Liver (tissue), 9 donors: ENCODE results near the gene DGKQ. TPM values are rescaled to one million over a fixed set of nuclear protein-coding genes. Genes with fewer than 3 reads are reported as not detected.

ENCODE experiments used
- DNase-seq: peaks from one replicate; pipeline ENCODE4 v3.0.0-alpha.2; 2017; ENCODE audit warnings: low spot score
- H3K27ac ChIP-seq, 2 donors: one replicate each; pipeline ENCODE4 v1.7.0; 2013; ENCODE audit warnings: inconsistent platforms in 2 of 2, low read length in 2 of 2, control low read depth in 1 of 2, low read depth in 1 of 2, mild to moderate bottlenecking in 1 of 2
- H3K27me3 ChIP-seq, 4 donors: one replicate each; pipeline versions ENCODE4 v1.6.1 to v1.7.0; 2013; ENCODE audit warnings: low read length in 3 of 4, inconsistent platforms in 1 of 4, mild to moderate bottlenecking in 1 of 4, moderate library complexity in 1 of 4; ENCODE audit not compliant: control insufficient read depth in 4 of 4, insufficient read depth in 4 of 4
- H3K36me3 ChIP-seq, 4 donors: one replicate each; pipeline versions ENCODE4 v1.6.1 to v1.7.0; 2013; ENCODE audit warnings: low read length in 3 of 4, mild to moderate bottlenecking in 3 of 4, low read depth in 1 of 4, moderate library complexity in 1 of 4; ENCODE audit not compliant: control insufficient read depth in 4 of 4, insufficient read depth in 3 of 4
- H3K4me1 ChIP-seq, 4 donors: one replicate each; pipeline versions ENCODE4 v1.6.1 to v1.7.0; 2013; ENCODE audit warnings: low read length in 3 of 4, mild to moderate bottlenecking in 3 of 4, moderate library complexity in 1 of 4; ENCODE audit not compliant: control insufficient read depth in 4 of 4, insufficient read depth in 4 of 4
- H3K4me3 ChIP-seq, 3 donors: one replicate each; pipeline versions ENCODE4 v1.6.1 to v1.7.0; 2013; ENCODE audit warnings: low read length in 3 of 3, control low read depth in 1 of 3, low read depth in 1 of 3, mild to moderate bottlenecking in 1 of 3
- H3K9ac ChIP-seq, 2 donors: one replicate each; pipeline ENCODE4 v1.7.0; 2013; ENCODE audit warnings: low read length in 2 of 2, mild to moderate bottlenecking in 2 of 2, moderate library complexity in 2 of 2, control low read depth in 1 of 2, low read depth in 1 of 2
- H3K9me3 ChIP-seq, 4 donors: one replicate each; pipeline versions ENCODE4 v1.6.1 to v1.7.0; 2013; ENCODE audit warnings: low read length in 3 of 4; ENCODE audit not compliant: control insufficient read depth in 4 of 4
- ATF3 ChIP-seq: IDR thresholded peaks from 2 replicates; pipeline ENCODE4 v1.6.1; 2016; ENCODE audit warnings: antibody characterized with exemption
- CTCF ChIP-seq: fragments of 150-350 bp; IDR thresholded peaks from 2 replicates; pipeline ENCODE4 v1.5.1; 2017; ENCODE audit warnings: improper control_type of control experiment, low read depth, low read length; ENCODE audit not compliant: missing input control
- FOXA1 ChIP-seq: IDR thresholded peaks from 2 replicates; pipeline ENCODE4 v1.6.1; 2016; ENCODE audit warnings: antibody characterized with exemption
- GABPA ChIP-seq, 2 donors: IDR thresholded peaks in 1 of 2; conservative IDR thresholded peaks in 1 of 2; 2 replicates each; pipeline ENCODE4 v1.6.1; 2016; ENCODE audit warnings: antibody characterized with exemption in 2 of 2, mild to moderate bottlenecking in 1 of 2, moderate library complexity in 1 of 2
- HNF4A ChIP-seq, 2 donors: conservative IDR thresholded peaks; 2 replicates each; pipeline ENCODE4 v1.6.1; 2016; ENCODE audit warnings: antibody characterized with exemption in 2 of 2, mild to moderate bottlenecking in 2 of 2
- JUND ChIP-seq, 2 donors: IDR thresholded peaks; 2 replicates each; pipeline ENCODE4 v1.6.1; 2016; ENCODE audit warnings: antibody characterized with exemption in 2 of 2
- NR2F2 ChIP-seq: IDR thresholded peaks from 2 replicates; pipeline ENCODE4 v1.6.1; 2016; ENCODE audit warnings: antibody characterized with exemption
- RAD21 ChIP-seq, 2 donors: IDR thresholded peaks; 2 replicates each; pipeline ENCODE4 v1.6.1; 2016; ENCODE audit warnings: antibody characterized with exemption in 2 of 2, mild to moderate bottlenecking in 2 of 2
- REST ChIP-seq: IDR thresholded peaks from 2 replicates; pipeline ENCODE4 v1.6.1; 2016; ENCODE audit warnings: antibody characterized with exemption, mild to moderate bottlenecking
- RXRA ChIP-seq, 2 donors: IDR thresholded peaks; 2 replicates each; pipeline ENCODE4 v1.6.1; 2017 to 2018; ENCODE audit warnings: antibody characterized with exemption in 2 of 2, mild to moderate bottlenecking in 1 of 2
- SP1 ChIP-seq: IDR thresholded peaks from 2 replicates; pipeline ENCODE4 v1.6.1; 2018; ENCODE audit warnings: antibody characterized with exemption, mild to moderate bottlenecking
- YY1 ChIP-seq: IDR thresholded peaks from 2 replicates; pipeline ENCODE4 v1.6.1; 2016; ENCODE audit warnings: antibody characterized with exemption, mild to moderate bottlenecking
- ZBTB33 ChIP-seq: IDR thresholded peaks from 2 replicates; pipeline ENCODE4 v1.6.1; 2016; ENCODE audit warnings: antibody characterized with exemption
- WGBS: extraction: QIAGEN DNeasy Blood & Tissue Kit; methylation state at CpG from one replicate; pipeline ENCODE4 v1.1.7; 2013; 5-methylcytosine and 5-hydroxymethylcytosine counted together
- polyA plus RNA-seq, 2 donors: library from polyadenylated mRNA; stranded (reverse) in 1 of 2; unstranded in 1 of 2; fragments of 200-250 nt in 1 of 2; fragments of >200 nt in 1 of 2; fragmentation: Nextera tagmentation in 1 of 2; extraction: Ambion mirVana in 1 of 2; gene quantifications; one replicate each; pipeline versions ENCODE4 v1.2.1 to v1.2.3, GENCODE V29; 2013 to 2015
- total RNA-seq, 2 donors: library from RNA; depleted of rRNA; stranded (reverse); fragments of >200 nt; gene quantifications; one replicate each; pipeline ENCODE4 v1.2.3, GENCODE V29; 2014
- TF ChIP-seq, protein P1 (sequence below): IDR thresholded peaks from 2 replicates; pipeline ENCODE4 v1.6.1; 2016; ENCODE audit warnings: antibody characterized with exemption
- donor health status: healthy.
- donor health status: healthy.
- donor health status: healthy.
- donor health status: healthy.
- donor health status: healthy.

DGKQ gene
- total and polyA plus RNA-seq, 4 donors: 1.5 to 8.8 (median 3.6) TPM

DNA sequence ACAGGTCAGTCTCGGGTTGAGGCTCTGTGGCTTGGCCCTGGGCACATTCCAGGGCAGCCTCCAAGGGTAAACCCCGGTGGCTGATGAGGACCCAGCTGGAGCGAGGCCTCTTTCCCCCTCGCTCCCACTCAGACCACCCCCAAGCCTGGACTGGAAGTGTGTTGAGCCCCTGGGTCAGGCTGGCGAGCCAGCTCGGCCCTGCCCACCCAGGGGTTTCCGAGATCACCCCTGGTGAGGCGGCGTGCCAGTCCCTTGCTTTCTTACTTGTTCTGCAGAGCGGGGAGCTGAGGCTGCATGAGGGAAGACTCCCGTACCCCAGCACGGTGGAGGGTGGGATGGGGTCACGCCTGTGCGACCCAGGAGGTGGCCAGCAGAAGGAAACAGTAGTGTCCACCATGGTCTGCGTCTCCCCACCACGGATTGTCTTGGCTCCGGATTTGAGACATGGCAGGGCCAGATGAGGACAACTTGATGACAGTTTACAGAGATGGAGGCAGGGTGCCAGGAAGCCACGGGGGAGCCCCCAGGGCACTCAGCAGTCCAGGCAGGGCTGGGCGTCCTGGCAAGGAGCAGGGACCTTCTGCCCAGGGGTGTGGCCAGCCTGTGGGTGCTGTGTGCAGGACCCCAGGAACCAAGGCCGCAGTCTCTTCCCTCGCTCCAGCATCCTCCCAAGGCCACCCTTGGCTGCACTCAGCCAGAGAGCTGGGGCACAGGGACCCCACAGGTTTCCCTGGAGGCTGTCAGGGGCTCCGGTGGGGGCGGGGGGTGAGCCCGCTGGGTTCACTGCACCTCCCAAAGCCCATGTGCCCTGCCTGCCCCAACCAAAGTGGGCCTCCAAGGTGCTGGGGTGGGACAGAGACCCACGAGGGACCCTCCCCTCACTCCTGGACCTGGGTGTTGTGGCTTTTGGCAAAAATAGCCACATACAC is 31.5 kb upstream of the DGKQ start:
- H3K27ac ChIP-seq: no peak overlapping the region
- no peaks in the 10 kb centered on the region for H3K27me3 ChIP-seq
- no peak overlapping the region for H3K4me3 ChIP-seq
- no peak overlapping the region for H3K9ac ChIP-seq
- 83% methylated on average over 25 of the region's 25 CpGs for WGBS
- H3K9me3 ChIP-seq: no peaks in the 10 kb centered on the region
- no peak for TF ChIP-seq FOXA1
- no peak for TF ChIP-seq JUND (IDR thresholded peaks at IDR 0.05)
- TF ChIP-seq SP1: no peak
- TF ChIP-seq ZBTB33: no peak
- TF ChIP-seq, protein P1, sequence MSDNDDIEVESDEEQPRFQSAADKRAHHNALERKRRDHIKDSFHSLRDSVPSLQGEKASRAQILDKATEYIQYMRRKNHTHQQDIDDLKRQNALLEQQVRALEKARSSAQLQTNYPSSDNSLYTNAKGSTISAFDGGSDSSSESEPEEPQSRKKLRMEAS: no peak
- TF ChIP-seq HNF4A (conservative IDR thresholded peaks at IDR 0.05): no peak
- TF ChIP-seq RXRA (IDR thresholded peaks at IDR 0.05): no peak
- no peak for TF ChIP-seq NR2F2
- TF ChIP-seq ATF3: no peak
- no peak for TF ChIP-seq GABPA (IDR thresholded peaks at IDR 0.05 in 1 of 2, conservative IDR thresholded peaks at IDR 0.05 in 1 of 2)
- no peak for TF ChIP-seq REST
- TF ChIP-seq CTCF: no peak
- H3K4me1 ChIP-seq: peaks cover 4 to 25% (median 15%) of the 10 kb centered on the region in 4 donors
- no peaks in the 10 kb centered on the region for H3K36me3 ChIP-seq
- DNase-seq: no peak

DNA sequence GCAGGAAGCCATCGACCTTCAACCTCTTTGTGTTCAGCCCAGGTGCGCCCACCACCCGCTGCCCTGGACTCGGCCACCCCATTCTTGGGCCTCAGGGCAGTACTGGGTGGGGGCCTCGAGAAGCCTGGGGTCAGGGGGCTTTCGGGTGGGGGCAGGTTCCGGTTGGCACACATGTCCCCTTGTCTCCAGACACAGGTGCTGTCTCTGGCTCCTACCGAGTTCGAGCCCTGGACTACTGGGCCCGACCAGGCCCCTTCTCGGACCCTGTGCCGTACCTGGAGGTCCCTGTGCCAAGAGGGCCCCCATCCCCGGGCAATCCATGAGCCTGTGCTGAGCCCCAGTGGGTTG is 30.7 kb upstream of the DGKQ start:
- Histone ChIP-seq H3K9me3 (no peaks in the 10 kb centered on the region), H3K36me3 (no peaks in the 10 kb centered on the region), H3K27ac (no peak overlapping the region), H3K27me3 (no peaks in the 10 kb centered on the region), H3K9ac (no peak overlapping the region), H3K4me3 (no peak overlapping the region), H3K4me1 (peaks cover 3 to 22% (median 14%) of the 10 kb centered on the region in 4 donors)
- 89% methylated on average over 13 of the region's 13 CpGs for WGBS
- TF ChIP-seq SP1: no peak
- no peak for TF ChIP-seq ATF3
- TF ChIP-seq JUND (IDR thresholded peaks at IDR 0.05): no peak
- no peak for TF ChIP-seq NR2F2
- TF ChIP-seq YY1: no peak
- TF ChIP-seq RAD21 (IDR thresholded peaks at IDR 0.05): no peak
- DNase-seq: no peak
